Dermis lymphatic vessel endothelial cell (primary cell): ENCODE results near the gene CDK10. TPM values are rescaled to one million over a fixed set of nuclear protein-coding genes. Genes with fewer than 3 reads are reported as not detected.

Experiments
- total RNA-seq: library from RNA; depleted of rRNA; stranded (reverse); fragments of >200 nt; gene quantifications from 2 replicates; pipeline ENCODE4 v1.2.1, GENCODE V29; 2014

CDK10 gene
- 30.2 and 38.0 TPM in 2 replicates for total RNA-seq

GRCh38 chr16:89686520-89687091 is at the start of gene CDK10:
Gene CDK10, plus strand, starts transcription at chr16:89686689. Its CDS starts 22 bp downstream, at chr16:89686711.

GRCh38 chr16:89657442-89658220 is 28.9 kb upstream of the CDK10 start, which contains the start of the genes CHMP1A and SPATA33:
Gene CHMP1A, minus strand, starts transcription at chr16:89657708. Its CDS starts 120 bp downstream, at chr16:89657588.
Gene SPATA33, plus strand, starts transcription at chr16:89657836. Its CDS starts 76 bp downstream, at chr16:89657912.

GRCh38 chr16:89701425-89702406 is 15.2 kb downstream of the CDK10 start, which contains the start of gene SPATA2L:
Gene SPATA2L, minus strand, starts transcription at chr16:89701705. Its CDS starts 473 bp downstream, at chr16:89701232.

GRCh38 chr16:89720813-89721545 is 34.5 kb downstream of the CDK10 start, which contains the start of the genes VPS9D1 and ZNF276:
Gene VPS9D1, minus strand, starts transcription at chr16:89720898. Its CDS starts 37 bp downstream, at chr16:89720861.
Gene ZNF276, plus strand, starts transcription at chr16:89721537. Its CDS starts 104 bp downstream, at chr16:89721641.

Other genes starting within 250 kb of the CDK10 start
- gene ANKRD11, start 196.1 kb upstream of the CDK10 start, total RNA-seq: 39.2 and 56.8 TPM in 2 replicates
- gene SPG7, start 178.3 kb upstream of the CDK10 start, total RNA-seq: 111 and 137 TPM in 2 replicates
- 2,819 and 4,200 TPM in 2 replicates for gene RPL13, start 126.0 kb upstream of the CDK10 start, total RNA-seq
- gene CPNE7, start 110.9 kb upstream of the CDK10 start, total RNA-seq: 0.17 and 0.65 TPM in 2 replicates
- gene DPEP1, start 73.0 kb upstream of the CDK10 start, total RNA-seq: 0.22 and 0.34 TPM in 2 replicates
- gene CHMP1A, start 29.0 kb upstream of the CDK10 start, total RNA-seq: 66.6 and 71.3 TPM in 2 replicates
- 1.2 and 1.5 TPM in 2 replicates for gene SPATA33, start 28.9 kb upstream of the CDK10 start, total RNA-seq
- 11.3 and 11.6 TPM in 2 replicates for gene SPATA2L, start 15.0 kb downstream of the CDK10 start, total RNA-seq
- gene VPS9D1, start 34.2 kb downstream of the CDK10 start, total RNA-seq: 3.3 and 4.7 TPM in 2 replicates
- 12.4 and 16.7 TPM in 2 replicates for gene ZNF276, start 34.8 kb downstream of the CDK10 start, total RNA-seq
- gene FANCA, start 130.0 kb downstream of the CDK10 start, total RNA-seq: 5.7 and 7.6 TPM in 2 replicates
- 1.6 and 2.1 TPM in 2 replicates for gene SPIRE2, start 141.8 kb downstream of the CDK10 start, total RNA-seq
- 129 and 143 TPM in 2 replicates for gene TCF25, start 186.9 kb downstream of the CDK10 start, total RNA-seq
- gene MC1R, start 232.2 kb downstream of the CDK10 start, total RNA-seq: 0.76 and 1.3 TPM in 2 replicates
- 38.1 and 51.7 TPM in 2 replicates for gene TUBB3, start 236.7 kb downstream of the CDK10 start, total RNA-seq